Endothelial cell of hepatic sinusoid (primary cell): Measurements from ENCODE around the gene CCDC33.

Experiments used
- in situ Hi-C: cut with HindIII; loops from 2 replicates; pipeline ENCODE4 v1.10.0; 2017; ENCODE audit warnings: low sequenced_read_pairs

The CCDC33 gene

GRCh38 chr15:74235962-74236361 lies at the start of gene CCDC33:
TSS of gene CCDC33 (plus strand) at chr15:74236326. CDS start at chr15:74236720, 394 bp downstream.
- in situ Hi-C loops: no loop called here

DNA sequence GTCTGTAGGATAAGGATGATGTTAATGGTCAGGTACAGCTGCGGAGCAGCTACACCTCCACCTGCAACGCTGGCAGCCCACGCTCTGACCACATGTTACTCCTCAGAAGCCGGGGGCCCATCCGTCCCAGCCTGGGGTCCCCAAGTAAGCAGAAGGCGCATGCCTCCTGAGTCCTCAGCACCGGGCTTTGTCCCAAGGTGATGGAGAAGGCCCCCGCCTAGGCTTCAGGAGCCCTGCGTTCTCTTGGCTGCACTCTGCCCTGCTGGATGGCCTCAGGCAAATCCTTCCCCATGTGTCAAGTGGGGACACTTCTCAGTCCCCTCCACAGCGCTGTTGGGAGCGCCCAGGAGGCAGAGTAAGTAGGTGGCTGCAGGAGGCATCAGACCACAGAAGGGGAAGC lies 47.9 kb upstream of the CCDC33 start:
- in situ Hi-C loops: no loop called here

DNA sequence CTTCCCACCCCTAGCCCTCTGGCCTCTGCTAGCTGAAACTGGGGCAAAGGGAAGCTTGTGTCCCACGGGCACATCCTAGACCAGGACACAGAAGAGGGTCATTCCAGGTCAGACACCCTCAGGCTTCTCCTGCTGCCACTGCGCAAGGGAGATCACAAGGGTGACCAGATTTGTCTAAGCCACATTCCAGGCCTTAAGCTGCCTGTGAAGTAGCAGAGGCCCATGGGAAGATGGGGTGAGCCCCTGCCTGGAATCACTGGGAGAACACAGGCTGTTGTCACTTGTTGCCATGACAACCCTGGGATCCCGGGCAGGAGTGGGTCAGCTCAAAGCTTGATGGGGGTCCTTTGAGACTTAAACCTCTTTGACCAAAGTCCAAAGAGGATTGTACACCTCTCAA lies 44.3 kb upstream of the CCDC33 start:
- in situ Hi-C loops: no loop called here

- in situ Hi-C loops: no loop called here
These were observed 43.4 kb upstream of the CCDC33 start for GRCh38 chr15:74192751-74193150.

DNA sequence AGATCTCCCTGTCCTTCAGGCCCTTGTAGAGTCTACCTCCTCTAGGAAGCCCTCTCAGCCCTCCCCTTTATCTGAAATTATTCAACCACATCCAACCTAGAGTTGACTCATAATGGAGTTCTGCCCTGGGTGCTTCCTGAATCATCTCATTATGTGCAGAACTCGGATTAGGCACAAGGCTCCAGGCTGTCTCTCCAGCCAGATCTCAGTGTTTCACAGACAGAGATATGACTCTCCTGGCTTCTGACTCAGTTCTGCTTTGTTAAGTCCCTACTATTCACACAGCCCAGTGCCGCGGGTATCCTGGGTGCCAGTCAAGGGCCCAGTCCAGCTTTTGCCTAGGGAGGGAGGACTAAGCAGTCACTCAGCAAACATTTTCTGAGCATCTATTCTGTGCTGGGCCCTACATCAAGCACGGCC lies 42.8 kb upstream of the CCDC33 start:
- in situ Hi-C loops: no loop called here

DNA sequence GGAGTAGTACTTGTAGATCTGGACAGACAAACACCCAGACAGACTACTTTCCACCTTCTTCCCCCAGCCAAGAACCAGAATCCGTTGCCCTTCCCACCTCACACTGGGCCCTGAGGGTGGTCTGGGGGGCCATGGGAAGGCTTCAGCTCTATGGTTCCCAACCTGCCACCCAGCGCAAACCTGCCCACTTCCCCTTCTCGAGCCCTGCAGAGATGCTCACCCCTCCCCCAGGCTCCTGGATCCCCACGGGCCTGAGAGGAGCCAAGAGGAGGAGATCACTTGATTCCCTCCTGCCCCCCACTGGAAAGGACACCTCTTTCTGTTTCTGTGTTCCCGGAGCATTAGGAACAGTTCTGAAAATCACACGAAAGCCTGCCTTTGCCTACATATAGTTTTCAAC lies 42.2 kb upstream of the CCDC33 start:
- in situ Hi-C loops: no loop called here

GRCh38 chr15:74194572-74195559 lies 41.3 kb upstream of the CCDC33 start:
- in situ Hi-C loops: no loop called here

GRCh38 chr15:74196175-74196574 lies 40.0 kb upstream of the CCDC33 start:
- in situ Hi-C loops: no loop called here

- in situ Hi-C loops: no loop called here
These were observed 38.8 kb upstream of the CCDC33 start for GRCh38 chr15:74197176-74197965.

DNA sequence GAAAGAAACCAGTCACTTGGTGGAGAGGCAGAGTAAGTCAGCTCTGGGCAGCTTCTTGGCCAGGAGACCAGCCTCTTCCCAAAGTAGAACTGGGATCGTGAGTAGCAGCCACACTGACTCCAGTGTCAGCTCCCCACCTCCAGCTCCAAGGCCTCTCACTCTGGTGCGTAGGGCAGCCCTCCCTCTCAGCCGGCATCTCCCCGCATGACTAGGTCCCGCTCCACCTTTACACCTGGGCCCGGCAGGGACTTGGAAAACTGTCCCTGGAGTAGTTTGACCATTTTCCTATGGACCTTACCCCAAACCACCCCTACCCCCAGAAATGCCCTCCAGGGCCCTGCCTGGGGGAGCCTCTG lies 36.9 kb upstream of the CCDC33 start:
- in situ Hi-C loops: no loop called here

DNA sequence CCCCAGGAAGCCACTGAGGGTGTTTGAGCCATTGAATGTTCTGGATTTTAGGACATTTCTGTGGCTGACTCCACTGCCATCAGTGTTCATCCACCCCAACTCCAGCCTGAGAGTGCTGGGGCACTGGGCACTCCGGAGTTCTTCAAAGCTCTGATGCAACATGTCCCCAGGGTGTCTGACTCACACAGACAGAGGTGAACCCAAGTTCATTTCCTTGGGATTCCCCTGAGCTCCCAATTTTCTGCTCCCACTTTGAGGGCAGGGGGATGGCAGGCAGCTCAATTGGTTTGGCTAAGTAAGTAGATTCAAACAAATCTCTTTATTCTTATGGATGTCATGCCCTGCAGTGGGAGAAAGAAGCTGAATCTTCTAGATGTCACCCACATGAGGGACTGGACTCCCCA lies 35.7 kb upstream of the CCDC33 start:
- in situ Hi-C loops: no loop called here

- in situ Hi-C loops: no loop called here
These were observed 35.2 kb upstream of the CCDC33 start for GRCh38 chr15:74200871-74201419.

- in situ Hi-C loops: no loop called here
These were observed 34.3 kb upstream of the CCDC33 start for GRCh38 chr15:74201710-74202420.

DNA sequence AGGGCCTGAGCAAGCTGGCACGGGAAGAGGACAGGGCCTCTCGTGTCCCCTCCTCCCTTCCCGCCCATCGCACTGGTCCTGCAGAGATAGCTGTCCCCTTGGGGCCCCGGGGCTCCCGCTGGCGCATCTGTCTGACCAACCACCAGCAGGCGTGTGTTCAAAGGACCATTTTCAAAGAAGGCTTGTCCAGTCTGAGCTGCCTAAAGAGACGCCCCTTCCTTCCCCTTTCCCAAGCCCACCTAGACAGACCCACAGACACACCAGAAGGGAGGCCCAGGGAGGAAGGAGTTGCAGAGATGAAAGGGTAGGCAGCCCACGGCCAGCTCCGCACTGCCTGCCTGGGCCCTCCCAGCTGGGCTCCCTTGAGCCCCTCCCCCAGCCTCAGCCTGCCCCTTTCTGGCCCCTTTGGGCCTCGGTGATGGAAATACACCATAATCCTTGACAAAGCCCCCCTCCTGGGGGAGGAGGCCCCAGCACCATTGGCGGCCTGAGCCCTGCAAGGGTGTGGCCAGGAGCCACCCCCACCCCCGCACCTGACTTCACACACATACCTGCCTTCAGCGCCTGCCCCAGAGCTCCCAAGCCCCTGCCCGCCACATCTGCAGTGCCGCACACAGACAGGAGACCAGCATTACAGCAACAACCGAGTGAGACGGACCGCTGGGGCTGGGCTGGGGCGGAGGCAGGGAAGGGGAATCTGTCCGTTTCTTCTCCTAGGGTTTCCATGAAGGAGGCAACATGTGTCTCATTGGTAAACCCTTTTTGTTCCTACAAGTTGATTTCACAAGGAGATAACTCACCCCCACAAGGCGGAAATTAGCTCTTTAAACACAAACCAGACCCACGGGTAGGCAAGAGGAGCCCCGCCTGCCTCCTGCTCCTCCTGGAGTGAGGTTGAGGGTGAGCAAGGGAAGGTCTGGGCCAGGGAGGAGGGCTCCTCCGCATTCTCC lies 33.4 kb upstream of the CCDC33 start, which contains the start of gene STRA6:
TSS of gene STRA6 (minus strand) at position 336 of the 950 bp plus-strand sequence. CDS start 520 bp downstream, outside the sequence.
- in situ Hi-C loops: no loop called here

- in situ Hi-C loops: no loop called here
These were observed 32.2 kb upstream of the CCDC33 start for GRCh38 chr15:74203914-74204431.

DNA sequence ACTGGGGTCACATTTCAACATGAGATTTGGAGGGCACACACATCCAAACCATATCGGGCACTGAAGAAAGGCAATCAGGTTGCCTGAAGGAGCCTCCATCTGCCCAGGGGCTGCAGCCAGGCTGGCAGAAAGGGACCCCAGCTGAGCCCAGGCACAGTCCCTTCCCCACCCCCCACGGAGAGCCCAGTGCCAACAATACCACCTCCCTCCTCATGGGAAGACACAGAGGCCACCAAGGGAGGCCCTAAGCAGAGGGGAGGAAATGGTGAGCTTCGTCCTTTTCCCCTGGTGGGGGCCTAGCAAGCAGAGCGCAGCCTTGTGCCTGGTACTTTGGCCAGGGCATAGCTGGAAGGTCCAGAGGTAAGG lies 30.6 kb upstream of the CCDC33 start:
- in situ Hi-C loops: no loop called here

DNA sequence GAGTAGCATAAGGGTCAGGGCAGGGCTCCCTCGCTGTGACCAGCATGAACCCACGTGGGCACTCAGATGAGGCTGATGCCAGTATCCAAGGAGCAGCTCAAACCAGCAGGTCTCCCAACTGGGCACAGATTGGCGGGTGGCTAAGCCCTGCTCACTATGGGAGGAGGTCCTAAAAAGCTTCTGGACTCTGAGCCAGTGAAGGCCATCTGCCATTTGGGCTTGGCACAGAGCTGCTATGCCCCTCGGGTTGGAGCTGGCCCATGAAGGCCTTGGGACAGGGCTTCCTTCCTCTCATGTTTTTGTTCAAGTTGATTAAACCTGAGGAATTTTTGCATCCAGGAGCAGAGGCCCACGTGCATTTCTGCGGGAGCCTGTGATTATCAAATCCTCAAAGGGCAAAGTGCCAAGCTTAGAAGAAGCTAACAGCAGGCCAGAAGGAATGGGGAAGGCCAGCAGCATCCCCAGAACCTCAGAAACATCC lies 29.3 kb upstream of the CCDC33 start:
- in situ Hi-C loops: no loop called here

- in situ Hi-C loops: no loop called here
These were observed 28.3 kb upstream of the CCDC33 start for GRCh38 chr15:74207652-74208440.

DNA sequence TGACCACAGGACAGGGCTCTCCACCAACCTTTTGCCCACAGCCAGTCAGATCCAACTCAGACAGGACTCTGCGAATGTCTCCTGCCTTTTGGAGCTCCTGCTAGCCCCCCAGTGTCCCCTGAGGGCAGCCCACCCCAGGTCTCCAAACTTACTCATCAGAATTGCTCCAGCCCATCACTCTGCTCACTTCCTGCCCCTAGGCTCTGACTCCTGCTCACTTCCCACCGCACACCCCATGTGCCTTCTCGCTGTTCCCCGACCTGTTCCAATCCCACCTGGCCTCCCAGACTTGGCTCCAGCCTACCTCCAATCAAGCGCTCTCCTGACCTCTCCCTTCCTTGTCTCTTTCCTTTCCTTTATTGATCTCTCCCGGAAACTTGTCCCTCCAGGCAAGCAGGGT lies 27.6 kb upstream of the CCDC33 start:
- in situ Hi-C loops: no loop called here
